ENCODE results near the gene PDZRN4.

DNA sequence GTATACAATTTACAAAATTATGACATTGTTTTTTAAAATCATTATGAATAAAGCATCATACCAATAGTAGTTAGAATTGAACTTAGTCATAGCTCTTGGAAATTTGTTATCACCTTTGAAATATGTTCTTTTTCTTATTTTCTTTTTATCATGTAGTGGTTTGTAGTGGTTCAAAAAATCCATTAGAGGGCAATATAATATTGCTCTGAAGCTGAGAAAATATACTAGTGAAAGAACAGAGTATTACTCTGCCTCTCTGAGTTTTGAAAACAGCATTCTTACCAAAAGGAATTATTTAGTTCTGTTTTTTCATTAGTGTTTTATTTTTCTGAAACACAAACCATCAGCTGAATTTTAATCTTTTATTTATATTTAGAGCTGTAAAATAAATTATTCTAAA is 76.2 kb downstream of the PDZRN4 start:
- TF ChIP-seq, protein P1, sequence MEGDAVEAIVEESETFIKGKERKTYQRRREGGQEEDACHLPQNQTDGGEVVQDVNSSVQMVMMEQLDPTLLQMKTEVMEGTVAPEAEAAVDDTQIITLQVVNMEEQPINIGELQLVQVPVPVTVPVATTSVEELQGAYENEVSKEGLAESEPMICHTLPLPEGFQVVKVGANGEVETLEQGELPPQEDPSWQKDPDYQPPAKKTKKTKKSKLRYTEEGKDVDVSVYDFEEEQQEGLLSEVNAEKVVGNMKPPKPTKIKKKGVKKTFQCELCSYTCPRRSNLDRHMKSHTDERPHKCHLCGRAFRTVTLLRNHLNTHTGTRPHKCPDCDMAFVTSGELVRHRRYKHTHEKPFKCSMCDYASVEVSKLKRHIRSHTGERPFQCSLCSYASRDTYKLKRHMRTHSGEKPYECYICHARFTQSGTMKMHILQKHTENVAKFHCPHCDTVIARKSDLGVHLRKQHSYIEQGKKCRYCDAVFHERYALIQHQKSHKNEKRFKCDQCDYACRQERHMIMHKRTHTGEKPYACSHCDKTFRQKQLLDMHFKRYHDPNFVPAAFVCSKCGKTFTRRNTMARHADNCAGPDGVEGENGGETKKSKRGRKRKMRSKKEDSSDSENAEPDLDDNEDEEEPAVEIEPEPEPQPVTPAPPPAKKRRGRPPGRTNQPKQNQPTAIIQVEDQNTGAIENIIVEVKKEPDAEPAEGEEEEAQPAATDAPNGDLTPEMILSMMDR (IDR thresholded peaks at IDR 0.05), result peak in 2 of 6 experiments; percentile 24
- no peak for TF ChIP-seq EP300 (IDR thresholded peaks at IDR 0.05)
- TF ChIP-seq POLR2A (IDR thresholded peaks at IDR 0.05), result no peak
- TF ChIP-seq POLR2AphosphoS5 (IDR thresholded peaks at IDR 0.05), result no peak
